Testis (tissue), 2 donors: ENCODE measurements around the gene NPAS3.

Experiments
- CTCF ChIP-seq, 3 experiments: fragments of 450-650 bp in 2 of 3; fragments of 200-600 bp in 1 of 3; sonication (generic) in 1 of 3; IDR thresholded peaks; one replicate each; pipeline ENCODE4 v1.5.1; 2016 to 2019; ENCODE audit warnings: antibody characterized with exemption in 3 of 3, mild to moderate bottlenecking in 2 of 3, moderate library complexity in 1 of 3
- POLR2A ChIP-seq: fragments of 450-650 bp; IDR thresholded peaks from one replicate; pipeline ENCODE4 v1.6.1; 2017; ENCODE audit warnings: antibody characterized with exemption, mild to moderate bottlenecking, moderate library complexity

- no peak for TF ChIP-seq POLR2A
- TF ChIP-seq CTCF (IDR thresholded peaks at IDR 0.05), result no peak
Observed at GRCh38 chr14:33134975-33135374, 196.3 kb downstream of the NPAS3 start.
